ENCODE measurements around the gene COL8A2.
A peak's percentile ranks its signal among the peaks of the same experiment; 100 is the strongest.

Gene COL8A2

GRCh38 chr1:36135330-36135667, 10.3 kb upstream of the COL8A2 start:
- DNase-seq, result no peak

DNA sequence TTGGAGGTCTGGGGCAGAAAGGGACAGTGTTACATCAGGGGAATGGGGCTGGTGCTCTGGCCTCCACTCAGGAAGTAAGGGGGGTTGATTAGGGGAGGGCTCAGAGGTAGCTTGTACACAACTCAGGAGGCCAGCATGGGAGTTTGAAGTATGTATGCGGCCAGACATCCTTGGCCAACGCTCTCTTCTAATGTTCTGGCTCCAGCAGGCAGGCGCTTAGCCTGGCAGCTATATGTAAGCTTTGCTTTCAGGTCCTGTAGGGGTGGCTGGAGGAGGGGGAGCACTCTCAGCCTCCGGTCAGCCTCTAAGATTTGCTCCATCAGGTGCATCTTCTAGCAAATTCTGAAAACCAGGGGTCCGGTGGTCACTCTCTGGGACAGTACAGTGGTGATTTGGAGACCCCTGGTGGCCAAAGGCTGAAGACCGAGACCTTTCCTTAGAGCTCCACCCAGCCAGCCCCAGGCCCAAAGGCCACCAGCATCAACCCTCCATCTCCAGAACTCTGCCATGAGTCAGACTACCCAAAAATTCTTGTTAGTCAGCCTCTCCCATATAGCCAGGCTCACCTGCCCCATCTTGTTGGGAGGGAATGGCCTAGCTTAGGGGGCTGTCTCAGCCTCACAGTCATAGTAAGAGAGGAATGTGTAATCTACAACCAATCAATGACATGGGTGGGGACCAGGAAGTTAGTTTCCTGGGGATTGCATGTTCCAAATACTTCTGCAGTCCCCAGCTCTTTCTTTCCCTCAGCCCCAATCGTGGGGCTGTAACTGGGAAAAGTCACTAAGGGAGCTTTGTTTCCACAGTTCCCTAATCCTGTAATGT, 9.7 kb upstream of the COL8A2 start:
- DNase-seq, result peak; percentile 26

- no peak for DNase-seq
Observed at GRCh38 chr1:36134031-36134430, 9.0 kb upstream of the COL8A2 start.

DNA sequence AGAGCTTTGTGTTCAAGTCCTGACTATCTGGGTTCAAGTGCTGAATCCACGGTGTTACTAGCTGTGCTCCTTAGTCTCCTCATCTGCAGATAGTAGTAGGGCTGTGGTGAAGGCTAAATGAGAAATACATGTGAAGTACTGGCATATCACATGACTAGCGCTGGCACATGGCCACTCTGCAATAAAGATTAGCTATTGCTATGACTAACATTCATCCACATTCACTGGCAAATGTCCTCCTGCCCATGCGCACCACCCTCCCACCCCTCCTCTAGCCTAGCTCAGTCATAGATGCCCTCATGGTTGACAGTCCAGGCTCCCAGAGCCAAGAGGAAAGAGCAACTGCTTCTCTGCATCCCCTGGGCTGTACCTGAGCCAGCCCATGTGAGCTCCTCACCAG, 8.5 kb upstream of the COL8A2 start:
- no peak for DNase-seq

GRCh38 chr1:36132029-36132428, 7.0 kb upstream of the COL8A2 start:
- no peak for DNase-seq

DNA sequence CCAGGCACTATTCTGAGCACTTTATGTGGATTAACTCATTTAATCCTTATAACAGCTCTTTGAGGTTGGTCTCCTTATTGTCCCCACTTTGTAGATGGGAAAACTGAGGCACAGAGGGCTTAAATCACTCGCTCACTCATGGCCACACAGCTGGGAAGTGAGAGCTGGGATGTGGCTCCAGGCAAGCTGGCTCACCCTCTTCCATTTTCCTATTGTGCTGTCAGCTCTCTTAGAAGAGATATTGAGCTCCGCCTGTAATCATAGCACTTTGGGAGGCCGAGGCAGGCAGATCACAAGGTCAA, 3.8 kb upstream of the COL8A2 start:
- DNase-seq, result no peak

- no peak for DNase-seq
Observed at GRCh38 chr1:36128126-36128904, 3.3 kb upstream of the COL8A2 start.

GRCh38 chr1:36126797-36127500, 1.9 kb upstream of the COL8A2 start:
- no peak for DNase-seq

GRCh38 chr1:36126005-36126716, 1.1 kb upstream of the COL8A2 start:
- DNase-seq, result no peak

DNA sequence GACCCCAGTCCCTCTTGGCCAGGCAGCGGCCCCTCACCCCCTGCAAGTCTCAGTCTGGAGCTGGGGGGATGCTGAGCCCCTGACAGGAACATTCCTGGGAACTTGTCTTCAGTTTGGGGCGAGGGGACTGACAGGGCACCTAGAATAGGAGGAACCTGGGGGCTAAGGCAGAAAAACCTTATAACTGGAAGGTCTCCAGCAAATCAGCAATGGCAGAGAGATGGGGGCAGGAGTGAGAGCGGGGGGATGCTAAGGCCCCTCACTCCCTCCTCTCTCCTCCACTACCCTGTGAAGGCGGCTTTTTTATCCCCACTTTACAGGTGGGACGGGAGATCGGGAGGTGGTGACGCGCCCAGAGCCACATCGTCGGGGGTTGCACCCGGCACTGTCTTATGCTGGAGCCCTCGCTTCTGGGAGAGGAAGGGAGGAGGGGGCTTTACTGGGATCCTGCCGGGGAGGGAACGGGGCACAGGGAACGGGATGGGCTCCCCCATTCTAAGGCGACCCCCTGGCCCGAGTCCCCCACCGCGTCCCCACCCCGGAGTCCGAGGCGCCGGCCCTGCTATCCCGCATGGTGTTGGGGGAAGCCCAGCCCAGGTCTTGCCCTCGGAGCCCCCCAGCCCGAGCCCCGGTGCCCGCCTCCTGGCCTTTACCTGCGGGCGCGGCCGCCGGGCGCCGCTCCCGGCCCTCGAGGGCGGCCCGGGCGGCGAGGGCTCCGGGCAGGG, 456 bp downstream of the COL8A2 start:
- DNase-seq, result no peak

- no peak for DNase-seq
Observed at GRCh38 chr1:36123356-36123755, 1.7 kb downstream of the COL8A2 start.

DNA sequence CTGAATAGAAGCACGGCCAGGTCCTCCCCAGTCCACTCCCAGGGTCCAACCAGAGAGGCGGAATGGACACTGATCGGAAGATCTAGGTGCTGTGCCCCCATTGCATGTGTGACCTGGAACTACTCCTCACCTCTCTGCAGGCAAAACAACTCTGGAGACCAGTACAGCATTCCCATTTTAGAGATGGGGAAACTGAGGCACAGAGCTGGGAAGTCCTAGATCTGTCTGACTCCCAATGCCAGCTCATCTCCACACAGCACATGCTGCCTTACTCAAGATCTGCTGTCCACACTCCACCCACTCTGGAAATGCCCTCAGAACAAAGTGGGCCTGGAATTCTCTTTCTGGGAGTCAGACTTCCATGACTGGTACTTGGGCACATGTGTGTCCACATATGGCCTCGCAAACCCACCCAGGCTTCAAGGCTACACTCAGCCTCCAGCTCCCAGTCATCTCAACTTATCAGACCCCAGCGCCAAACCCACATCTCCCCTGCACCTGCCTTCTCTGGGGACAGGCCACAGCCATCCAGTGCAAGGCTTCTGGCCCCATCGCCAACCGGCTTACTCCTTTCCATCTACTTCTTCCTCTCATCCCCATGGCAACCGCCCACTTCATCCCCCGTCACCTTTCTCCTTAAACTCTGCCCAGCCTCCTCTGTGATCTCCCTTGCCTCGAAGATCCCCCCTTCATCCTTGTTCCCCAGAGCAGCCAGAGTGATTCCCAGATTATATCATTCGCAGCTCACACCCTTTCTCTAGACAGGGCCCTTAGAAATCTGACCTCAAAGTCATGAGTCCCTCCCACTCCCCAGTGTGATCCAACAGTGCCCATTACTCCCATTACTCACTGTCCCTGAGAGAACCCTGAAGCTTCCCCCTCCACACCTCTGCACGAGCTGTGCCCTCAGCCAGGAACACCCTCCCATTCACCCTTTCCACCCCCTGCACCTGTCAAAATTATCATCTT, 2.7 kb downstream of the COL8A2 start:
- DNase-seq, result no peak

GRCh38 chr1:36119456-36119855, 5.6 kb downstream of the COL8A2 start:
- no peak for DNase-seq

DNA sequence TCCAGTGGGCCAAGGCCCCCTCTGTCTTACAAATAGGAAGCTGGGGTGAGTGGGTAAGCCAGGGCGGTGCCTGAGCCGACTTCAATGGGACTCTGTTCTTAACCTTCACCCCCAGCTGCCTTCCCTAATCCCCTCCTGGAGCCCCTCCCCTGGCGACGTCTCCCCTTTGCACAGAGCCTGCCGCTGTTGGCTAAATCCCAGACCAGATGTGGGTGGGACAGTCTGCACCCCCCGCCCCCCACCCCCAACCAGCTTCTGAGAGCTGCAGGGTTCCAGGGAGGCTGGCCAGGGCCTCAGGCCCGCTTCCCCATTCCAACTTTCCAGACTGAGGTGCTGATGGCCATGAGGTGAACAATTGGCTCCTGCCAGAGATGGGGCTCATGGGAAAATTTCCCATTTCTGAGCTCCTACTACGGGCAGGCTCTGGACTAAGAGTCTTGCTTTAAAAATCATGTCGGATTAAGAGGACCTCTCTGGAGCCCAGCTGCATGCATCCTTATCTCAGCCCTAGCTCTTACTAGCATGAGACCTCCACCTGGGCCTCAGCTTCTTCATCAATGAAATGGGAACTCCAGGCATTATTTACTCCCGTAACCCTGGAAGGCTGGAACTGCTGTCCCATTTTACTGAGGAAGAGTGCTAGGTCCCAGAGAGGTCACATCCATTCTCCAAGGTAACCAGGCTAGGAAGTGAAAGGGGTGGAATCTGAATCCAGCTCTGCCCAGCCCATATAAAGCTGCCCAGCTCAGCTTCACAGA, 6.4 kb downstream of the COL8A2 start:
- DNase-seq, result no peak

DNA sequence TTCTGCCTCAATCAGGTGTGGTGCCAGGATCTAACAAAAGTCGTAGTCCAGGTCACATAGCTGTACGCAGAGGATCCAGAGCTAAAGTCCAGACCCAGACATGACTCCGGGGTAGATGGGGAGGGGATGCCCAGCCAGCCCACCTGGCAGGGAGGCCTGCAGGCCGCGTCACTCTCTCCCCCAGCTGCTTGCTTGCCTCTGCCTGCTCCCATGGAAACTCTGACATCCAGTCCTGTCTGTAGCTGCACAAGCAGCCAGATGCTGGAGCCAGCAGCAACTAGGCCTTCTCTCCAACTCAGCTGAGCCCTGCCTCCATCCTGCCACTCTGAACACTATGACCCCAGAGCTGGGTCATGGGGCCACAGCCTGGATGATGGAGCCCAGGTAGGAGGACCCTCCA, 8.1 kb downstream of the COL8A2 start:
- DNase-seq, result no peak

DNA sequence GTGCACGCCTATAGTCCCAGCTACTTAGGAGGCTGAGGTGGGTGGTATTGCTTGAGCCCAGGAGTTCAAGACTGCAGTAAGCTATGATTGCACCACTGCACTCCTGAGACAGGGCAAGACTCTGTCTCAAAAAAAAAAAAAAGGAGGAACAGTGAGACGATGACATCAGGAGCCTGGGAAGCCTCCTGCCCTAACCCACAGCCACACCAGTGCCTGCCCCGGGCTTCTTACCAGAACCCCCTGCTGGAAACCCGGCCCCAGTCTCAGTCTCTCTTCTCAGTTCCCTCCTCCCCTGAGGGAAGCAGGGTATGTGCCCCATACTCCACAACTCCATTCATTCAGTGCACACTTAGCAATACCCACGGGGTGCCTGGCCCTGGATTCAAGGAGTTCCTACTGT, 9.1 kb downstream of the COL8A2 start:
- no peak for DNase-seq

DNA sequence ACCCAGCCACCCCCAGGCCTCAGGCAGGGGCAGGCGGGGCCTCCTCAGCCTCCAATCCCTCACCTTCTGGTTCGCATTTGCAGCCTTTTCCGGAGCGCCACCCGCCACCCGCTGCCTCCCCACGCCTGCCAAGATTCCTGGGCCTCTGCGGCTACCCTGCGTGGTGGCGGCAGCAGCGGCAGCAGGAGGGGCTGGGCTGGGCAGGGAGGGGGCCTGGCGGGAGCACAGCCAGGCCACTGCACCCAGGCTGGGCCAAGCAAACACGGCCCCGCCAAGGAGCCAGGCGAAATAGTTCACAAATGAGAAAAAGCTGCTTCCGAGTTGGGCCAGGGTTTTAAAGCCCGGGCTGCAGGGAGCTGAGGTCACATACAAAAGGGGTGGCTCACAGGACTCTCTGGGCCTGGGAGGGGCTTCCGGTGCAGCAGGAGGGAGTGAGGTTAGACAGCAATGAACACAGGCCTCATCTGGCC, 9.8 kb downstream of the COL8A2 start:
- no peak for DNase-seq

- no peak for DNase-seq
Observed at GRCh38 chr1:36114371-36114770, 10.7 kb downstream of the COL8A2 start.

DNA sequence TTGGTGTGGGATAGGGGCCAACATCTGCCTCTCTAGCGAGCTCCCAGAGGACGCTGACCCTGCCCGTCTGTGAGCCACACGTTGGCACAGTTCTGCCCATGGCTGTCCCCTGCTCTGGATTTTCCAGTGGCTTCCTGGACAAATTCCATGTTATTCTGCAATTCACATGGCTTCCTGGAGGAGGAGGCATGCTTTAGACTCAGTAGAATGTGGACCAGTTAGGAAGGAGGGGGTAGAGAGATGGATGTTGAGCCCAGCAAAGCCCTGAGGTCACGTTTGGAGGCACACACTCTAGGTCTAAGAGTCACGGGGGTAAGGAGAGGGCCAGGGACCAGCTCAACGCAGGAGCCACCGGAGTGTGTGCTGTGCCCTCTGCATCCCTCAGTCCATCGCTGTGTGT, 12.2 kb downstream of the COL8A2 start:
- no peak for DNase-seq

DNA sequence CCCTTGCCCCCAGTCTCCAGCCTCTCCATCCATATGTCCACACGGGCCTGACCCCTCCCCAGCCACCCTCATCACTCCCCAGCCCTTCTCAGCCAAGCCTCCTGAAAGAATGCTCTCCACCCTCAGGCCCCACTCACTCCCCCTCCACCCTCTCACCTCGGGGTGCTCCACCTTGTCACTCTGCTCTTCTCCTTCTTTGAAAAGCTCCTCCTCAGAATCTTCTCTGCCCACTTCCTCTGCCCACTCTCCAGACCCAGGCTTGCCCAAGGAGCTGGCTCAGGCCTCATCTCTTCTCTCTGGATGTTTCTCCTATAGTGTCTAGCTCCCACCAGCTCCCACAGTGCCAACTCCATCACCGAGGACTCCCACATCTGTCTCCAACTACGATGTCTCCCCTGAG, 13.9 kb downstream of the COL8A2 start:
- DNase-seq, result no peak

Data from effector CD8-positive, alpha-beta T cell (primary cell).